ENCODE results near the gene WNT7A.

DNA sequence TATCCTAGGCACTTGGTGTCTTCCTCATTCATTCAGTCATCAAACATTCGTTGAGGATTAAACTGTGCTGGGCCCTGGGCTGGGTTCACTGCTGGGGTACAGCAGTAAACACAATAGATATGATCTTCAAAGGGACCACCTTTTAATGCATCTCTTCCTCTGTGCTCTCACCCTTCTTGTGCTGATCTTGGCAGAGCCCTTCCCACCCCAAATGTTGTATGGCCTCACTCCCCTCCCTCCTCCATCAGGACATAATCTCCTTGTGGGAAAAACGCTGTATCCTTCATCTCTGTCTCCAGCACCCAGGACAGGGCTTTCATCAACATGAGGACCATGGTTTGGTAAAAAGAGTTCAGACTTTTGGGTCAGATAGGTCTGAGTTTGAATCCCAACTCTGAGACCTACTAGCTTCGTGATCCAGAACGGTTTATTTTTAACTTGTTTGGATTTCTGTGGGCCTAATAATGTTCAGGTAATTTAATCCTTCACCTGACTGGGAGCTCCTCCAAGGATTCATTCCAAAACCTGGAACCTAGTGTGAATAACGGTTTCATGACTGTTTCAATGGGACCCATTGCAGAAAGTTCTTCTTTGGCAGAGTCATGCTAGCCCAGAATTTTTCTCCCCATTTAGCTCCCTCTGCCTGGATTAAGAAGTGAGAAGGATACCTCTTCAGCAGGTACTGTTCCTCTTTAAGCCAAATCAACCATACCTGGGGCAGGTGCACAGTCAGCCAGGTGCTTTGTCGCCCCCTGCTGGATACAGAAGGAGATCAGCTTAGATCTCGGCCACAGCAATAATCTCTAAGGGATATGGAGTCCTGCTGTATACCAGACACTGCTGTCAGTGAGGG is 5.2 kb upstream of the WNT7A start:
- TF ChIP-seq EZH2 (IDR thresholded peaks at IDR 0.05; ENCODE audit: borderline replicate concordance, low read depth, low read length, severe bottlenecking) (no peak), POLR2A (IDR thresholded peaks at IDR 0.05; ENCODE audit: low read depth, low read length) (no peak), POLR2AphosphoS5 (IDR thresholded peaks at IDR 0.05; ENCODE audit: insufficient read depth, low read depth, low read length) (no peak)
